ENCODE measurements around the gene MMP27.

DNA sequence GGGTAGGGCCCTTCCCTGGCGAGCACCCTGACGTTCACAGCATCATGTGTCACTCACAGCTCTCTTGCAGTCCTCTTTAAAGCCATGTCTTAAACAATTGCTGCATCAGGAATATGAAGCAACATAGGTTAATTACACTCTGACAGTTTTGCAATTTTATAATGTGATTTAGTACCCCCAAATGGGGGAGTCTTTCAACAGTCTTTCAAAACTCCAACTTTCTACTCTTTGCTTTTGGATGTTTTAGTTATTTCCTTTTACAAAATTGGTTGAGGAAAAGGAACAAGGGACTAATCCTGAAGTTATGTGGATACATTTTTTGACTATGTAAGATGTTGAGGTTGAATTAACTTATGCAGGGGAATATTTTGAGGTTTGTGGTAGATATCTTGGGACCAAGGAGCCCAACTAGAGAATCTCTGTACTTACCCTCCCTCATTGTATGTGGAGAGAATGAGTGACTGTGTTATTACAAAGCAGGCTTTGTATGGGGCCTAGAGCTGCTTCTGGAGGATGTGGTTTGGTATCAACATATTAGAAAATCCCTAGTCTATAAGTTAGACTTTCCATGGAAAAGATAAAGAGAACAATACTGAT, 19.4 kb upstream of the MMP27 start, which contains the start of gene MMP8:
- no peak for TF ChIP-seq ZNF274 (IDR thresholded peaks at IDR 0.05; ENCODE audit: low read depth, low read length)
- TF ChIP-seq, protein P1, sequence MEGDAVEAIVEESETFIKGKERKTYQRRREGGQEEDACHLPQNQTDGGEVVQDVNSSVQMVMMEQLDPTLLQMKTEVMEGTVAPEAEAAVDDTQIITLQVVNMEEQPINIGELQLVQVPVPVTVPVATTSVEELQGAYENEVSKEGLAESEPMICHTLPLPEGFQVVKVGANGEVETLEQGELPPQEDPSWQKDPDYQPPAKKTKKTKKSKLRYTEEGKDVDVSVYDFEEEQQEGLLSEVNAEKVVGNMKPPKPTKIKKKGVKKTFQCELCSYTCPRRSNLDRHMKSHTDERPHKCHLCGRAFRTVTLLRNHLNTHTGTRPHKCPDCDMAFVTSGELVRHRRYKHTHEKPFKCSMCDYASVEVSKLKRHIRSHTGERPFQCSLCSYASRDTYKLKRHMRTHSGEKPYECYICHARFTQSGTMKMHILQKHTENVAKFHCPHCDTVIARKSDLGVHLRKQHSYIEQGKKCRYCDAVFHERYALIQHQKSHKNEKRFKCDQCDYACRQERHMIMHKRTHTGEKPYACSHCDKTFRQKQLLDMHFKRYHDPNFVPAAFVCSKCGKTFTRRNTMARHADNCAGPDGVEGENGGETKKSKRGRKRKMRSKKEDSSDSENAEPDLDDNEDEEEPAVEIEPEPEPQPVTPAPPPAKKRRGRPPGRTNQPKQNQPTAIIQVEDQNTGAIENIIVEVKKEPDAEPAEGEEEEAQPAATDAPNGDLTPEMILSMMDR (IDR thresholded peaks at IDR 0.05 in 2 of 3, conservative IDR thresholded peaks at IDR 0.05 in 1 of 3; ENCODE audit: borderline replicate concordance in 1 of 3, insufficient read depth in 1 of 3, low read depth in 2 of 3, low read length in 2 of 3) = no peak
- no peak for TF ChIP-seq POLR2AphosphoS5 (IDR thresholded peaks at IDR 0.05; ENCODE audit: low read depth, low read length)
- no peak for TF ChIP-seq EZH2phosphoT487 (IDR thresholded peaks at IDR 0.05; ENCODE audit: borderline replicate concordance)
- no peak for TF ChIP-seq SIN3A (IDR thresholded peaks at IDR 0.05; ENCODE audit: low read depth)
- no peak for TF ChIP-seq POLR2A (IDR thresholded peaks at IDR 0.05; ENCODE audit: borderline replicate concordance, extremely low read depth, insufficient read depth, insufficient read length)
- no peak for TF ChIP-seq EGR1 (IDR thresholded peaks at IDR 0.05; ENCODE audit: low read depth)
- TF ChIP-seq RAD21 (IDR thresholded peaks at IDR 0.05; ENCODE audit: low read depth) = no peak
- TF ChIP-seq JUND (IDR thresholded peaks at IDR 0.05) = no peak
- no peak for TF ChIP-seq EZH2 (IDR thresholded peaks at IDR 0.05)
- TF ChIP-seq, protein P2, sequence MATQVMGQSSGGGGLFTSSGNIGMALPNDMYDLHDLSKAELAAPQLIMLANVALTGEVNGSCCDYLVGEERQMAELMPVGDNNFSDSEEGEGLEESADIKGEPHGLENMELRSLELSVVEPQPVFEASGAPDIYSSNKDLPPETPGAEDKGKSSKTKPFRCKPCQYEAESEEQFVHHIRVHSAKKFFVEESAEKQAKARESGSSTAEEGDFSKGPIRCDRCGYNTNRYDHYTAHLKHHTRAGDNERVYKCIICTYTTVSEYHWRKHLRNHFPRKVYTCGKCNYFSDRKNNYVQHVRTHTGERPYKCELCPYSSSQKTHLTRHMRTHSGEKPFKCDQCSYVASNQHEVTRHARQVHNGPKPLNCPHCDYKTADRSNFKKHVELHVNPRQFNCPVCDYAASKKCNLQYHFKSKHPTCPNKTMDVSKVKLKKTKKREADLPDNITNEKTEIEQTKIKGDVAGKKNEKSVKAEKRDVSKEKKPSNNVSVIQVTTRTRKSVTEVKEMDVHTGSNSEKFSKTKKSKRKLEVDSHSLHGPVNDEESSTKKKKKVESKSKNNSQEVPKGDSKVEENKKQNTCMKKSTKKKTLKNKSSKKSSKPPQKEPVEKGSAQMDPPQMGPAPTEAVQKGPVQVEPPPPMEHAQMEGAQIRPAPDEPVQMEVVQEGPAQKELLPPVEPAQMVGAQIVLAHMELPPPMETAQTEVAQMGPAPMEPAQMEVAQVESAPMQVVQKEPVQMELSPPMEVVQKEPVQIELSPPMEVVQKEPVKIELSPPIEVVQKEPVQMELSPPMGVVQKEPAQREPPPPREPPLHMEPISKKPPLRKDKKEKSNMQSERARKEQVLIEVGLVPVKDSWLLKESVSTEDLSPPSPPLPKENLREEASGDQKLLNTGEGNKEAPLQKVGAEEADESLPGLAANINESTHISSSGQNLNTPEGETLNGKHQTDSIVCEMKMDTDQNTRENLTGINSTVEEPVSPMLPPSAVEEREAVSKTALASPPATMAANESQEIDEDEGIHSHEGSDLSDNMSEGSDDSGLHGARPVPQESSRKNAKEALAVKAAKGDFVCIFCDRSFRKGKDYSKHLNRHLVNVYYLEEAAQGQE (IDR thresholded peaks at IDR 0.05; ENCODE audit: low read depth) = no peak
